ENCODE results near the gene JMJD1C.

DNA sequence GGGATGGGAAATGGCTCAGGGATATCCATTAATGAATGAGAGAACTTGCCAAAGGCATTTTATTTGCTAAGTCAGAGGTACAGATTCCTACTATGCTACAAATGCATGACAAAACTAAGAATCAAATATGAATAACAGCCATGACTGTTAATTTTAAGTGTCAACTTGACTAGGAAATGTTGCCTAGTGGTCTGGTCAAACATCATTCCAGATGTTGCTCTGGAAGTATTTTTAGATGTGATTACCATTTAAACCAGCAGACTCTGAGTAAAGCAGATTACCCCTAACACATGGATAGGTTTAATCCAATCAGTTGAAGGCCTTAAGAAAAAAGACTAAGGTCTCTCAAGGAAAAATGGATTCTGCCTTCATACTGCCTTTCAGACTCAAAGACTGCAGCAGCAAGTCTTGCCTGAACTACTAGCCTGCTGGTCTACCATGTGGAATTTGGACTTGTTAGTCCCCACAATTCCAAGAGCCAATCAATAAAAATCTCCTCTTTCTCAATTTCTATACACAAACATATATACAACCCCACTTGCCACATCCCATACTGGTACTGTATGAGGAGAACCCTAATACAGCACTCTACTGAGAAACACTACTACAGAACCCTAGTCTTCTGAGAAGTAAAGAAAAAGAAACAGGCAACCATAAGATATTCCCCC is 213.5 kb downstream of the JMJD1C start:
- TF ChIP-seq YY1 (IDR thresholded peaks at IDR 0.05; ENCODE audit: insufficient read depth, insufficient read length) (no peak), ZNF274 (IDR thresholded peaks at IDR 0.05; ENCODE audit: low read depth, low read length) (no peak)

Data from NT2/D1 (cell line).